ENCODE measurements around the gene SNX32.

DNA sequence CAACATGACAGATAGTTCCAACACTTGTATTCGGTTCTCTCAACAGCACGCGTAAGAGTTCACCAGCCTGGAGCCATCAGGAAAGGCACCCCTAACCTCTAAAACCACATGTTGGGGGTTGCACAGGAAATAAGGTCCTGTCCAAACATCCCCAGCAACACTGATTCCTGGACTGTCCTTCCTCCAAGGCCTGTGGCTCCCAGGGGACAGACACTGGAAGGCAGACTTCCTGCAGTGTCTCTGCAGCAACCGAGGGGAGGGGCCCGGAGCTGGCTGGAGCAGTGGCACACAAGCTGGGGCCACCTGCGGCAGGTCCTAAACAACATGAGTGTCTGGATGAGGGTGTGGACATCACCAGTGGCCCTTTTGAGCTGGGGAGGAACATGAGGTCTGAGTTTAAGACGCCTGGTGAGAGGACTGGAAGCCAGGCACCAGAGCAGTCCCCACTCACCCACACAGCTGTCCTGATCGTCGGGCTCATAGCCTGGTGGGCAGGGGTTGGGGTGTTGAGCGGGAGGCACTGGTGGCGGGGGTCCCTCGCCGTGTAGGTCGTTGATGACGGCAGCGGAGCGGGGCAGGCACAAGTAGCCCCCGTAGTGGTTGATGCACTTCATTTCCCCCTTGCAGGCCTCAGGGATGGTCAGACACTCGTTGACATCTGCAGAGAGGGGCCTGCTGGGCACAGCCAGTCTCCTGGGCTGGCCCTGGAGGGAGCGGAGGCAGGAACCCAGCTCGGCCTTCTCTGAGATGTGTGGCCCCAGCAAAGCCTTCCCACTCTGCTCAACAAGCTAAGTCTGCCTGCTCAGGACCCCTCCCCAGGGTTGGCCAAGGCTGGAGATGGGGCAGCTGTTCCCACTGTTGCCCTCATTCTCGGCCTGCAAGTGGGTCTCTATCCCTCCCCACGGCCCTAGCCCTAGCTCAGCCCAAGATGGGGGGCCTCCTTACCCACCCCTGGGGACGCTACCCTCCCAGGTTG lies 37.2 kb downstream of the SNX32 start:
- TF ChIP-seq, protein P1, sequence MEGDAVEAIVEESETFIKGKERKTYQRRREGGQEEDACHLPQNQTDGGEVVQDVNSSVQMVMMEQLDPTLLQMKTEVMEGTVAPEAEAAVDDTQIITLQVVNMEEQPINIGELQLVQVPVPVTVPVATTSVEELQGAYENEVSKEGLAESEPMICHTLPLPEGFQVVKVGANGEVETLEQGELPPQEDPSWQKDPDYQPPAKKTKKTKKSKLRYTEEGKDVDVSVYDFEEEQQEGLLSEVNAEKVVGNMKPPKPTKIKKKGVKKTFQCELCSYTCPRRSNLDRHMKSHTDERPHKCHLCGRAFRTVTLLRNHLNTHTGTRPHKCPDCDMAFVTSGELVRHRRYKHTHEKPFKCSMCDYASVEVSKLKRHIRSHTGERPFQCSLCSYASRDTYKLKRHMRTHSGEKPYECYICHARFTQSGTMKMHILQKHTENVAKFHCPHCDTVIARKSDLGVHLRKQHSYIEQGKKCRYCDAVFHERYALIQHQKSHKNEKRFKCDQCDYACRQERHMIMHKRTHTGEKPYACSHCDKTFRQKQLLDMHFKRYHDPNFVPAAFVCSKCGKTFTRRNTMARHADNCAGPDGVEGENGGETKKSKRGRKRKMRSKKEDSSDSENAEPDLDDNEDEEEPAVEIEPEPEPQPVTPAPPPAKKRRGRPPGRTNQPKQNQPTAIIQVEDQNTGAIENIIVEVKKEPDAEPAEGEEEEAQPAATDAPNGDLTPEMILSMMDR (IDR thresholded peaks at IDR 0.05) = no peak
- no peak for TF ChIP-seq POLR2A (IDR thresholded peaks at IDR 0.05)
